CD4-positive, alpha-beta memory T cell (primary cell): ENCODE results near the gene GOT1. TPM values are rescaled to one million over a fixed set of nuclear protein-coding genes. Genes with fewer than 3 reads are reported as not detected.

ENCODE experiments used
- CTCF ChIA-PET: fragments of 350-600 bp; sonication (Branson Sonifier 250); formaldehyde crosslinking; loops from one replicate; lab custom pipeline; 2021; ENCODE audit warnings: inconsistent platforms; ENCODE audit not compliant: partially characterized antibody; lab: Charles Lee
- POLR2A ChIA-PET: fragments of 350-600 bp; sonication (Branson Sonifier 250); formaldehyde crosslinking; loops from one replicate; lab custom pipeline; 2021; ENCODE audit not compliant: partially characterized antibody; lab: Charles Lee
- DNase-seq, 5 donors: peaks; one replicate each; pipeline versions ENCODE4 v3.0.0 to v3.0.0-alpha.2; 2020 to 2022; ENCODE audit warnings: mixed read lengths in 1 of 5
- H3K27ac ChIP-seq: one replicate; pipeline ENCODE4 v1.7.0; 2013; ENCODE audit warnings: low read depth, low read length
- H3K27me3 ChIP-seq: 2 replicates; pipeline ENCODE4 v1.7.0; 2013; ENCODE audit warnings: mild to moderate bottlenecking, low read length, moderate library complexity; ENCODE audit not compliant: insufficient read depth
- H3K36me3 ChIP-seq: 2 replicates; pipeline ENCODE4 v1.7.0; 2013; ENCODE audit warnings: mild to moderate bottlenecking, low read length, moderate library complexity; ENCODE audit not compliant: insufficient read depth
- H3K4me1 ChIP-seq: 2 replicates; pipeline ENCODE4 v1.7.0; 2013; ENCODE audit warnings: mild to moderate bottlenecking, low read length, moderate library complexity; ENCODE audit not compliant: insufficient read depth
- H3K4me3 ChIP-seq, 2 donors: one replicate each; pipeline ENCODE4 v1.7.0; 2013; ENCODE audit warnings: low read length in 2 of 2, mild to moderate bottlenecking in 1 of 2
- H3K9me3 ChIP-seq, 2 donors: one replicate each; pipeline ENCODE4 v1.7.0; 2013; ENCODE audit warnings: low read length in 2 of 2, control low read depth in 1 of 2; ENCODE audit not compliant: control insufficient read depth in 1 of 2
- H3K27ac Mint-ChIP-seq, 7 donors: one replicate each; pipeline ENCODE4 v1.8.0; 2020 to 2021; ENCODE audit warnings: mixed read lengths in 7 of 7, mild to moderate bottlenecking in 6 of 7, inconsistent platforms in 3 of 7, moderate library complexity in 3 of 7
- H3K27me3 Mint-ChIP-seq, 2 donors: one replicate each; pipeline ENCODE4 v1.8.0; 2020 to 2021; ENCODE audit warnings: mixed read lengths in 2 of 2
- H3K36me3 Mint-ChIP-seq, 2 donors: one replicate each; pipeline ENCODE4 v1.8.0; 2020 to 2021; ENCODE audit warnings: mixed read lengths in 2 of 2, inconsistent platforms in 1 of 2, mild to moderate bottlenecking in 1 of 2
- H3K4me1 Mint-ChIP-seq, 4 donors: one replicate each; pipeline ENCODE4 v1.8.0; 2020 to 2021; ENCODE audit warnings: mixed read lengths in 4 of 4, mild to moderate bottlenecking in 1 of 4
- H3K4me3 Mint-ChIP-seq, 8 donors: one replicate each; pipeline ENCODE4 v1.8.0; 2020 to 2021; ENCODE audit warnings: mixed read lengths in 8 of 8, mild to moderate bottlenecking in 7 of 8, moderate library complexity in 6 of 8, inconsistent platforms in 3 of 8
- H3K9me3 Mint-ChIP-seq, 8 donors: one replicate each; pipeline ENCODE4 v1.8.0; 2020 to 2021; ENCODE audit warnings: mixed read lengths in 8 of 8, mild to moderate bottlenecking in 5 of 8, inconsistent platforms in 3 of 8, moderate library complexity in 1 of 8
- intact Hi-C: fragments of 100-400 bp; cut with micrococcal nuclease; formaldehyde crosslinking; loops from one replicate; pipeline ENCODE4 v1.15.1; 2023
- polyA plus RNA-seq, 2 donors: library from polyadenylated mRNA; unstranded; fragments of 300-500 nt; fragmentation: Illumina TruSeq; gene quantifications; one replicate each; pipeline ENCODE4 v1.2.3, GENCODE V29; 2021
- total RNA-seq, 2 experiments: library from RNA; stranded (reverse); gene quantifications; one replicate each; pipeline ENCODE4 v1.2.3, GENCODE V29; 2021

The GOT1 gene
- total and polyA plus RNA-seq, 4 experiments from 2014 or later = 10.3 to 19.4 (median 14.6) TPM

DNA sequence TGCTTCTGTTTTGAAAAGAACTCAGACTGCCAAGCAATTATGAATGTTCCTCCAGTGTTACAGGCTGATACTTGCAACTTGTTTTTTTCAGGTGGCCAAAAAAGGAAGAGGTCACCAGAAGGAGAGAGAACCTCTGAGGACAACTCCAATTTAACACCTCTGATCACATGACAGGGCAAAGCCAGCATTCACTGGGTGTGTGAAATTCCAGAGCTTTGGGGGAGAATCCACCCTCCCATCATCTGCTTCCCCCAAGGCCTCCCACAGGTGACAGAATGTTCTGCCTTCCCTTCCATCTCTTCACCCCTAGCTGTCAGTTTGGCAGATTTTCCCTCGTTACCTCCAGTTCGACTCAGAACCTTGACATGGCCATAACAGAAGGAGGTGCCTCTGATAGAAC, 39.1 kb downstream of the GOT1 start:
- Mint-ChIP-seq H3K4me1 (peaks cover 0 to 8% (median 5%) of the 10 kb centered on the region in 4 donors), H3K9me3 (no peaks in the 10 kb centered on the region), H3K27me3 (no peaks in the 10 kb centered on the region), H3K4me3 (no peak overlapping the region), H3K36me3 (peaks cover 0 to 7% of the 10 kb centered on the region in 2 donors), H3K27ac (no peak overlapping the region)
- H3K4me1 ChIP-seq = no peaks in the 10 kb centered on the region
- H3K9me3 ChIP-seq = no peaks in the 10 kb centered on the region
- no peak for DNase-seq
- no peaks in the 10 kb centered on the region for H3K27me3 ChIP-seq
- no peak overlapping the region for H3K4me3 ChIP-seq
- intact Hi-C loops = no loop called here
- ChIA-PET CTCF (interaction anchor here (1.0 to 4.8 kb wide), 12 partner anchors 9 to 654 kb away, joined by 3 to 35 read pairs (median 8); partner anchors contain the start of gene GOT1), POLR2A (no interaction called here)
- no peaks in the 10 kb centered on the region for H3K36me3 ChIP-seq
- H3K27ac ChIP-seq = no peak overlapping the region

DNA sequence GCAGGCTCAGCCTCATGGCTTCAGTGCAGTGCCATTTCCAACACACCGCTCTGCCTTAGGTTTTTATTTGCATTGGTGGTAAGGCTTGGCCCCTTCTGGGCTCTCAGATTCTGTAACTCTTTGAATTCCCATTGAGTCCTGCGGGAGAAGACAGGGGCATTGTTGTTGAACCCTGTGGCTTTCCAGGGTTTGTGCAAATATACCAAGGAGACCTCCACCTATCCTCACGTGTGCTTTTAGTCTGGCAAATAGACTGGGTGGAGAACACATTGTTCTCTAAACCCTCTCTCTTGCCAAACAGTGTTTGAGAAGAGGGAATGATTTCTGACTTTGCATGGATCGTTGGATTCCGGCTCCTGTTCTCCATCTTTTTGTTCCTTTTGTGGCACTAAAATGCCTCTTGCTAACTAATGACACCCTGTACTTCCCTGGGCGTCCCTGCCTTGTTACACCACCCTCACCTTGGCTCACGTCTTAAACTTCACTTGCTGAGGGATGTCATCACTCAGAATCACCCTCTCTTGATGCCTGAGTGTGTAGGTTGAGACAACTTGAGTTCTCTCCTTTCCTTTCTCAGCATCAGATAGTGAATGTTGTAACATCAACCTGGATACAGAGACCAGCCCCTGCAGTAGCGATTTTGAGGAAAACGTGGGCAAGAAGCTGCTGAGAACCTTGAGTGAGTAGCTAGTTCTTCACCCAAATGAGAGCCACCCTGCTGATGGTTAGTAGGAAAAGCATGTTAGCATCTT, 40.5 kb downstream of the GOT1 start:
- Mint-ChIP-seq H3K27ac (no peak overlapping the region), H3K4me1 (peaks cover 0 to 8% (median 1%) of the 10 kb centered on the region in 4 donors)
- intact Hi-C loops = no loop called here

DNA sequence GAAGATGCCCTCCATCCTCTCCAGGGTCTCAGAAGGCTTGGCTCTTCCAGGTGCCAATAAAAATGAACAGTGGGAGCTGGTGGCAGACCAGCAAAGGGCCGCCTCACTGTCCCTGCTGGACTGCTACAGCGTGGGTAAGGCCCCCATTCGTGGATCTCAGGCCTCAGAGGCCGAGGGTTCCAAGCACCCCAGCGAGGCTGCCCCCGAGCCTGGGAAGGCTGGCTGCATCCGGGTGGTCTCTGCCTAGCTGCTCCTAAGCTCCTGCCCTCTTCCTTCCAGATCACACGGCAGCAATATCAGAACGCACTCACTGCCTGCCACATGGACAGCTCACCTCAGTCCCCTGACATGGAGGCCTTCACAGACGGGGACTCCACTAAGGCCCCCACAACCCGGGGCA, 42.9 kb downstream of the GOT1 start:
- H3K27ac Mint-ChIP-seq = peak overlapping the region in 1 of 7 donors; percentile 42

More for the DNA sequence above, 40.5 kb downstream of the GOT1 start:
- Histone ChIP-seq H3K4me3 (no peak overlapping the region), H3K27me3 (no peaks in the 10 kb centered on the region), H3K4me1 (no peaks in the 10 kb centered on the region), H3K36me3 (no peaks in the 10 kb centered on the region), H3K27ac (no peak overlapping the region), H3K9me3 (no peaks in the 10 kb centered on the region)
- DNase-seq = no peak
- POLR2A ChIA-PET = no interaction called here
- Mint-ChIP-seq H3K9me3 (no peaks in the 10 kb centered on the region), H3K4me3 (no peak overlapping the region), H3K27me3 (peaks cover 0 to 3% of the 10 kb centered on the region in 2 donors), H3K36me3 (peaks cover 0 to 2% of the 10 kb centered on the region in 2 donors)
- CTCF ChIA-PET = no interaction called here

DNA sequence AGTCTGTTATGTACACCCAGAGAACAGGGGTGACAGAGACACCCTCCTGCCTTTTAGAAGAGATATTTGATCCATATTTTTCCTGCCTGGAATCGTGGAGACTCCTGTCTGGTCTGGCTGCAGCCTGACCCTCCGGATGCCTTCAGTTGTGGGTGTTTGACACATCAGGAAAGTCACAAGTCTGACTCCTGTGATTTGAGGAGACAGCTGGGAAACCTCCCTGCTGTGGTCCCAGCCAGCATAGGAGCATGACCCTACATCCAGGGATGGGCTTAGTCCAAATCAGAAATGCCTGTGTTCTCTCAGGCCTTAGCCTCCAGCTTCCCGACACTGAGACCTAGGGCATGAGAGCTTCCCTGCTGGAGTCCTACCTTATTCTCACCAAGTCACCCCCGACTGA, 43.4 kb downstream of the GOT1 start:
- no peak for DNase-seq
- Histone ChIP-seq H3K27ac (no peak overlapping the region), H3K36me3 (no peaks in the 10 kb centered on the region), H3K4me3 (no peak overlapping the region), H3K4me1 (no peaks in the 10 kb centered on the region), H3K27me3 (no peaks in the 10 kb centered on the region), H3K9me3 (no peaks in the 10 kb centered on the region)
- H3K4me1 Mint-ChIP-seq = no peaks in the 10 kb centered on the region
- POLR2A ChIA-PET = no interaction called here
- H3K4me3 Mint-ChIP-seq = no peak overlapping the region
- CTCF ChIA-PET = no interaction called here
- no peaks in the 10 kb centered on the region for H3K36me3 Mint-ChIP-seq
- H3K27ac Mint-ChIP-seq = no peak overlapping the region
- H3K9me3 Mint-ChIP-seq = no peaks in the 10 kb centered on the region
- peaks cover 4 to 6% of the 10 kb centered on the region in 2 donors for H3K27me3 Mint-ChIP-seq
- intact Hi-C loops = no loop called here

More for the DNA sequence above, 42.9 kb downstream of the GOT1 start:
- Mint-ChIP-seq H3K36me3 (no peaks in the 10 kb centered on the region), H3K27me3 (peaks cover 2 to 6% of the 10 kb centered on the region in 2 donors), H3K4me3 (no peak overlapping the region), H3K9me3 (no peaks in the 10 kb centered on the region), H3K4me1 (peaks cover 0 to 2% (median under 1%) of the 10 kb centered on the region in 4 donors)
- intact Hi-C loops = no loop called here
- ChIA-PET POLR2A (no interaction called here), CTCF (no interaction called here)
- Histone ChIP-seq H3K4me3 (no peak overlapping the region), H3K27ac (no peak overlapping the region), H3K4me1 (no peaks in the 10 kb centered on the region), H3K27me3 (no peaks in the 10 kb centered on the region), H3K36me3 (no peaks in the 10 kb centered on the region), H3K9me3 (no peaks in the 10 kb centered on the region)
- DNase-seq = no peak

DNA sequence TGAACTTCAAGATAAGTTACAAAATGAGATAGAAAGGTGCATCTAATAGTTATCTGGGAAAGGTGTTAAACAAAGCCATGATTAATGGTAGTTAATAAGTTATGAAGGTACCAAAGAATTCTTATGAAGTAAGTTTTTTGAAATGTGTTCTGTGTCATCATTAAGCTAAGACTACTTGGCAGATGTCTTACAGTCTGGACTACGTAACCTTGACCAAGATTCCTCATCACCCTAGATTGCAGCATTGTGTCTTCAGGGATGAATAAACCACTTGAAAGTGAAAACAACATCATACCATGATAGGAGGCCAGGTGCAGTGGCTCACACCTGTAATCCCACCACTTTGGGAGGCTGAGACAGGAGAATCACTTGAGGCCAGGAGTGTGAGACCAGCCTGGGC, 48.2 kb downstream of the GOT1 start:
- Mint-ChIP-seq H3K27ac (peak overlapping the region in 1 of 7 donors; percentile 46), H3K4me1 (no peaks in the 10 kb centered on the region), H3K4me3 (no peak overlapping the region), H3K27me3 (peaks cover 10 to 18% of the 10 kb centered on the region in 2 donors), H3K36me3 (no peaks in the 10 kb centered on the region), H3K9me3 (no peaks in the 10 kb centered on the region)
- Histone ChIP-seq H3K4me1 (no peaks in the 10 kb centered on the region), H3K4me3 (no peak overlapping the region), H3K9me3 (no peaks in the 10 kb centered on the region), H3K27me3 (no peaks in the 10 kb centered on the region), H3K27ac (no peak overlapping the region), H3K36me3 (no peaks in the 10 kb centered on the region)
- no peak for DNase-seq
- ChIA-PET POLR2A (no interaction called here), CTCF (interaction anchor here (1.5 kb wide), 1 partner anchor 9 kb away, joined by 5 read pairs; no protein-coding TSS in a partner anchor)
- intact Hi-C loops = no loop called here

DNA sequence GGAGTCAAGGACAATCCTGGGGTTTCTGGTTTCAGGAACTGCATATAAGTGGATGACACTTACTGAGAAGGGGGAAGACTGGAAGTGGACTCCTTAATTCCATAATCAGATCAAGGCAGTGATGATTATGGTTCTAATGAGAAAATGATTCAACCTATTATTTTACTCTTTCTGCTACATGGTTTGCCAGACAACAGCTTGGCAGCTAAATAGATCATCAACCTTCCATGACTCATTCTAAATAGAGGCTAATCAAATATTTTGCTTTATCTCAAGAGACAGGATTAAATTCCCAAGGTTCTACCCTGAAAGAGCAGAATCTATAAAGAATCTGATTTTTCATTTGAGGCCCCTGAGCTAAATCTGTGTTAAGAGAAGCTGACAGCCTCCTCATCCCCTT, 55.0 kb downstream of the GOT1 start:
- Histone ChIP-seq H3K27me3 (no peaks in the 10 kb centered on the region), H3K27ac (no peak overlapping the region), H3K4me3 (no peak overlapping the region), H3K4me1 (peaks cover 6% of the 10 kb centered on the region), H3K9me3 (no peaks in the 10 kb centered on the region), H3K36me3 (no peaks in the 10 kb centered on the region)
- peak overlapping the region in 1 of 7 donors; percentile 2 for H3K27ac Mint-ChIP-seq
- no peaks in the 10 kb centered on the region for H3K36me3 Mint-ChIP-seq
- CTCF ChIA-PET = no interaction called here
- DNase-seq = no peak
- intact Hi-C loops = no loop called here
- H3K27me3 Mint-ChIP-seq = peaks cover 16 to 27% of the 10 kb centered on the region in 2 donors
- peaks cover 2 to 8% (median 5%) of the 10 kb centered on the region in 4 donors for H3K4me1 Mint-ChIP-seq
- POLR2A ChIA-PET = no interaction called here
- H3K9me3 Mint-ChIP-seq = no peaks in the 10 kb centered on the region
- H3K4me3 Mint-ChIP-seq = no peak overlapping the region

DNA sequence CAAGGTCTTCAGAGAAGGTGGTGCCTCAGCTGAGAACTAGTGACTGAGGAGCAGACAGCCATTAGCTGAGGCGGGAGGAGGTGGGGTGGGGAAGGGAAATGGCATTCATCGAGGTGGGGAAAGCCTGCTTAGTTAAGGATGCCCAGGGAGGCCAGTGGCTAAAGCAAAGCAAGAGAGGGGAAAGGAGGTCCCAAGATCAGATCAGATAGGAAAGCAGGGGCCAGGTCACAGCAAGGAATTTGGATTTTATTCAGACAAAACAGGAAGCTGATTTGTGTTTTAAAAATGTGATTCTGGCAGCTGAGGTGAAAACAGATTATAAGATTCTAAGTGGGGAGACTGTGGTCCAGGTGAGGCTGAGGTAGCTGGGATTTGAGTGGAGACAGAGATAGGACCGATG, 55.5 kb downstream of the GOT1 start:
- no peaks in the 10 kb centered on the region for H3K36me3 Mint-ChIP-seq
- intact Hi-C loops = loop anchor here (5.0 kb wide), 1 partner anchor 908 kb away; no protein-coding TSS in a partner anchor
- no peak overlapping the region for H3K4me3 ChIP-seq
- CTCF ChIA-PET = interaction anchor here (0.5 kb wide), 1 partner anchor 62 kb away, joined by 3 read pairs; no protein-coding TSS in a partner anchor
- POLR2A ChIA-PET = no interaction called here
- DNase-seq = no peak
- H3K4me1 Mint-ChIP-seq = peaks cover 2 to 8% (median 5%) of the 10 kb centered on the region in 4 donors
- H3K9me3 ChIP-seq = no peaks in the 10 kb centered on the region
- H3K4me1 ChIP-seq = peaks cover 6% of the 10 kb centered on the region
- H3K4me3 Mint-ChIP-seq = no peak overlapping the region
- no peaks in the 10 kb centered on the region for H3K27me3 ChIP-seq
- no peaks in the 10 kb centered on the region for H3K9me3 Mint-ChIP-seq
- peaks cover 14 to 28% of the 10 kb centered on the region in 2 donors for H3K27me3 Mint-ChIP-seq
- no peak overlapping the region for H3K27ac ChIP-seq
- no peaks in the 10 kb centered on the region for H3K36me3 ChIP-seq
- H3K27ac Mint-ChIP-seq = peak overlapping the region in 1 of 7 donors; percentile 2
